Activated CD4-positive, alpha-beta memory T cell treated with anti-CD3 and anti-CD28 coated beads, Interleukin-2, amount 10 ng/mL, durations not matched to agents 7 days and 5 days (primary cell): ENCODE results near the gene QPCT. TPM values are rescaled to one million over a fixed set of nuclear protein-coding genes. Genes with fewer than 3 reads are reported as not detected.

Experiments
- CTCF ChIA-PET: fragments of 350-600 bp; sonication (Branson Sonifier 250); formaldehyde crosslinking; loops from one replicate; lab custom pipeline; 2021; ENCODE audit warnings: antibody characterized with exemption, inconsistent platforms; lab: Charles Lee
- POLR2A ChIA-PET: fragments of 350-600 bp; sonication (Branson Sonifier 250); formaldehyde crosslinking; loops from one replicate; lab custom pipeline; 2021; ENCODE audit warnings: antibody characterized with exemption; lab: Charles Lee
- DNase-seq: peaks from one replicate; pipeline ENCODE4 v3.0.0-alpha.2; 2020
- H3K27ac Mint-ChIP-seq: one replicate; pipeline ENCODE4 v1.8.0; 2021; ENCODE audit warnings: mild to moderate bottlenecking, mixed read lengths
- H3K27me3 Mint-ChIP-seq: one replicate; pipeline ENCODE4 v1.8.0; 2021; ENCODE audit warnings: mixed read lengths
- H3K36me3 Mint-ChIP-seq: one replicate; pipeline ENCODE4 v1.8.0; 2021; ENCODE audit warnings: low read depth, mixed read lengths
- H3K4me1 Mint-ChIP-seq: one replicate; pipeline ENCODE4 v1.8.0; 2021; ENCODE audit warnings: mixed read lengths
- H3K4me3 Mint-ChIP-seq: one replicate; pipeline ENCODE4 v1.8.0; 2021; ENCODE audit warnings: mild to moderate bottlenecking, mixed read lengths
- H3K9me3 Mint-ChIP-seq: one replicate; pipeline ENCODE4 v1.8.0; 2021; ENCODE audit warnings: mixed read lengths
- total RNA-seq, 2 experiments: library from RNA; stranded (reverse); gene quantifications; one replicate each; pipeline ENCODE4 v1.2.3, GENCODE V29; 2021

QPCT gene
- total RNA-seq, 2 experiments from 2014 or later = not detected

DNA sequence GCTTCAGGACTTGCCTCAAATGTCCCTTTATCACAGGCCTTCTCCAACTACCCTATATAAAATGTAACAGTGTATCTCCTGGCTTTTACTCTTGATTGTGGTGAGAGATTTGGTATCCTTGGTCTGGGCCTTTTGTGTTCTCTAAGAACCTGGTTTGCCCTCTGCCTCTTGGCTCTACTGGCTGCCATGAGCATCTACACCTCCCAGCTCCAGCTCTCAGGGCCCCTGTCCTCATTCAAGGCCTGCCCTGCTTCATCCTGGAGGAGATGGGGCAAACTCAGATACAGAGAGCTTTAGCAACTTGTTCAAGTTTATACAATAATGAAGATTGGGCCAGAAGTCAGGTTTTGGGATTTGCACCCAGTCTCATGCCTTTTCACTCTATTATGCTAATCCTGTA is 45.0 kb downstream of the QPCT start:
- no peak overlapping the region for H3K27ac Mint-ChIP-seq
- POLR2A ChIA-PET = interaction anchor here (0.7 to 2.2 kb wide), 5 partner anchors 12 to 688 kb away, joined by 3 to 9 read pairs (median 4); partner anchors contain the start of genes CEBPZ and NDUFAF7
- H3K36me3 Mint-ChIP-seq = no peaks in the 10 kb centered on the region
- no peak overlapping the region for H3K4me3 Mint-ChIP-seq
- H3K27me3 Mint-ChIP-seq = no peaks in the 10 kb centered on the region
- DNase-seq = no peak
- CTCF ChIA-PET = interaction anchor here (1.0 to 2.8 kb wide), 5 partner anchors 13 to 501 kb away, joined by 4 to 17 read pairs (median 6); no protein-coding TSS in a partner anchor
- H3K4me1 Mint-ChIP-seq = no peaks in the 10 kb centered on the region
- H3K9me3 Mint-ChIP-seq = no peaks in the 10 kb centered on the region

DNA sequence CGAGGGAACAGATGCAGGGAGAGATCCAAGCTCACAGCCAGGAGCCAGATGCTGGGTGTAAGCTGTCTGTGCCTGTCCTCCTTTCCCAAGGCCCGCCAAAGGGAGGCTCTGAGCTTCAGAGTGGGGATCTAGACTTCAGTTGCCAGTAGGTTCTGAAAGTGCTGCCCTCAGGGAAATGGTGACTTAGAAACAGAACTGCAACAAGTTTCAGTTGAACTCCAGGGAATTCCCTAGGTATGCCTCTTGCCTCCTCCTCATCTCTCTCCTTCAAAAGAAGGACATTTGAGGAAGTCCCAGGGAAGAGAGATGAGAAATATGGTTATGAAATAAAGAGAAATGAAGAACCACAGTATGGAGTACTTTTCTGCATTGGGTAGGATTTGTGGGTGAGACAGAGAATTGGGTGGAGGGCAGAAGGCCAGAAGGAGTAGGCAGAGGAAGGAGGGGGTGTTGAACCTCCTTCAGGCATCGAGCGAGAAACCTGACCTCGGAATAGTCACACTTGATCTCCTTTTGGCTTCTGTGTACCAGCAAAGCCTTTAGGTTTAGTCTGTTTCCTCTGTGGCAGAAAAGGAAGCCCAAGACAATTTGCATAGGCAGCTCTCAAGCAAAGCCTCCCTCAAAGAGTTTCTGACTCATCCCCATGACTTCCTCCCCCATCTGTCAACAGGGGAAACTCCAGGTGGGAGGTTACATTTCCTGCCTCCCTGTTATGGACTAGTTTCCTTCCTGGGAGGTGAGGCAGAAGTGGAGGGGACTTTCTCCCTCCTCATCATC is 45.7 kb downstream of the QPCT start:
- H3K4me3 Mint-ChIP-seq = no peak overlapping the region

DNA sequence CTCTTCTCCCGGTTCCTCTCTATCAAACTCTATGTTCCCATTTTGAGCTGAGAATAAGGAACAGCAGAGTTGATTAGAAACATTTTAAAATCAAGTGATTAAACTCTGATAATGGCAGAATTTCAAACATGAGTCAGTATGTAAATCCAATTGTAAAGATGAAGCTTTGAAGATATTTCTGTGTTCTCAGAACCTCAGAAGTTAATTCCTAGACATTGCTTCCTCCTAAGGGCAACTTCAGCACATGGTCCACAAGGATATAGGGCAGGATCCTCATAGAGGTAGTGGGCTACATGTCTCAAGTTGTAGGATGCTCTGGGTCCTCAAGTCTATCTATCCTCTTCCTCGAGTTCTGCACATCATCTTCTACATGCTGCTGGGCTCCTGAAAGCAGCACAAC is 46.3 kb downstream of the QPCT start:
- DNase-seq = no peak
- ChIA-PET CTCF (interaction anchor here (0.6 to 2.8 kb wide), 10 partner anchors 13 to 504 kb away, joined by 3 to 17 read pairs (median 4); no protein-coding TSS in a partner anchor), POLR2A (interaction anchor here (1.0 to 2.2 kb wide), 7 partner anchors 13 to 534 kb away, joined by 3 to 9 read pairs (median 4); partner anchors contain the start of gene RMDN2)
- no peaks in the 10 kb centered on the region for H3K9me3 Mint-ChIP-seq
- H3K27me3 Mint-ChIP-seq = peaks cover under 1% of the 10 kb centered on the region
- peak overlapping the region; percentile 75 for H3K27ac Mint-ChIP-seq
- no peak overlapping the region for H3K4me3 Mint-ChIP-seq
- H3K4me1 Mint-ChIP-seq = peaks cover under 1% of the 10 kb centered on the region
- no peaks in the 10 kb centered on the region for H3K36me3 Mint-ChIP-seq

More for the DNA sequence above, 45.7 kb downstream of the QPCT start:
- ChIA-PET POLR2A (interaction anchor here (0.7 to 2.2 kb wide), 10 partner anchors 13 to 687 kb away, joined by 3 to 9 read pairs (median 4); partner anchors contain the start of genes CEBPZ, NDUFAF7 and RMDN2), CTCF (interaction anchor here (0.9 to 2.8 kb wide), 10 partner anchors 14 to 501 kb away, joined by 3 to 17 read pairs (median 4); no protein-coding TSS in a partner anchor)
- Mint-ChIP-seq H3K27ac (peak overlapping the region; percentile 75), H3K27me3 (no peaks in the 10 kb centered on the region), H3K9me3 (no peaks in the 10 kb centered on the region), H3K36me3 (no peaks in the 10 kb centered on the region), H3K4me1 (no peaks in the 10 kb centered on the region)
- DNase-seq = peak; percentile 69

DNA sequence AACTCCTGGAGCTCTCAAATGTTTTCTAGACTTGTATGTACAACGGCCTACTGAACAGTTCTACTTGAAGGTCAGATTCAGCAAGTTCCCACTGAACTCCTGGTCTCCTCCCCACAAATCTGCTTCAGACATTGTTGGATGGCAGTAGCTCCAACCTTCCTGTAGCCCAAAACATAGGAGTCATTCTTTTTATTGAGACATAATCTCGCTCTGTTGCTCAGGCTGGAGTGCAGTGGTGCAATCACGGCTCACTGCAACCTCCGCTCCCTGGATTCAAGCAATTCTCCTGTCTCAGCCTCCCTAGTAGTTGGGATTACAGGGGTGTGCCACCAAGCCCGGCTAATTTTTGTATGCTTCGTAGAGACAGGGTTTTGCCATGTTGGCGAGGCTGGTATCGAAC is 47.3 kb downstream of the QPCT start:
- no peaks in the 10 kb centered on the region for H3K9me3 Mint-ChIP-seq
- POLR2A ChIA-PET = interaction anchor here (1.0 to 1.8 kb wide), 3 partner anchors 13 to 480 kb away, joined by 3 to 6 read pairs (median 4); no protein-coding TSS in a partner anchor
- H3K27ac Mint-ChIP-seq = no peak overlapping the region
- CTCF ChIA-PET = interaction anchor here (0.6 to 2.8 kb wide), 6 partner anchors 15 to 503 kb away, joined by 3 to 17 read pairs (median 4); no protein-coding TSS in a partner anchor
- no peak for DNase-seq
- no peaks in the 10 kb centered on the region for H3K36me3 Mint-ChIP-seq
- H3K27me3 Mint-ChIP-seq = peaks cover 2% of the 10 kb centered on the region
- H3K4me3 Mint-ChIP-seq = no peak overlapping the region
- H3K4me1 Mint-ChIP-seq = peaks cover 1% of the 10 kb centered on the region

DNA sequence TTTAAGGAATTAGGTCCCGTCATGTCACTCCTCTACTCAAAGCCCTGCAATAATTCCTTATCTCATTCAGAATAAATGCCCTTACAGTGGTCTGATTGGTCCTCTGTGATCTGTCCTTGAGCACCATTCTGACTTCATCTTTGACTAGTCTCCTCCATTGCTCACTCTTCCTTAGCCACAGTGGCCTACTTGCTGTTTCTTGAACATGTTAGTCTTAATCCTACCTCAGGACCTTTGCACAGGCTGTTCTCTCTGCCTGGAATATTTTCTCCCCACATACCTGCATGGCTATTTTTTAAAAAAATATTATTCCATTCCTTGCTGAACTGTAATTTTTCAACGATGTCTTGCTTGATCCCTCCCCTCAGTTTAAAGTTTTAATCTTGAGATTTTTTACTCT is 48.0 kb downstream of the QPCT start:
- H3K9me3 Mint-ChIP-seq = no peaks in the 10 kb centered on the region
- peaks cover 1% of the 10 kb centered on the region for H3K4me1 Mint-ChIP-seq
- no peaks in the 10 kb centered on the region for H3K36me3 Mint-ChIP-seq
- DNase-seq = no peak
- peaks cover 2% of the 10 kb centered on the region for H3K27me3 Mint-ChIP-seq
- ChIA-PET POLR2A (no interaction called here), CTCF (interaction anchor here (1.0 kb wide), 1 partner anchor 9 kb away, joined by 3 read pairs; no protein-coding TSS in a partner anchor)
- H3K27ac Mint-ChIP-seq = no peak overlapping the region
- H3K4me3 Mint-ChIP-seq = no peak overlapping the region

DNA sequence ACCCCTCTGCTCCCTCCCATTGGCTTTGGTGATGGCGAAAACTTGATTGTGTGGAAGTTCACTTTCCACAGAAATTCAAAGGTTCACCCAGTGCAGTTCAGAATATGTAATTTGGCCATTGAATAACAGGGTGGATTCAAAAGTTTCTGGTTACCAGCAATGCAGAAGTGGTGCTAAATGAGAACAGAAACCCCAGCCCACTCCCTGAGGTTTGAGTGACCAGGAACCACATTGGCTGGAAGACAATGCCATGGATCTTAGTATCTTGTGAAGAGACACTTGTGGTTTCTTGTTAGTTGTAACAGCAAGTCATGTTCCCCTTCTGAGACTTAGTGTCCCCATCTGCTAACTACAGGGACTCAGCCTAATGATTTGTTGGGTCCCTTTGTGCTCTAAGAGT is 49.8 kb downstream of the QPCT start:
- no peak overlapping the region for H3K4me3 Mint-ChIP-seq
- H3K36me3 Mint-ChIP-seq = no peaks in the 10 kb centered on the region
- POLR2A ChIA-PET = interaction anchor here (0.9 kb wide), 1 partner anchor 278 kb away, joined by 3 read pairs; no protein-coding TSS in a partner anchor
- no peaks in the 10 kb centered on the region for H3K9me3 Mint-ChIP-seq
- DNase-seq = no peak
- CTCF ChIA-PET = interaction anchor here (10.8 kb wide), 1 partner anchor 482 kb away, joined by 201 read pairs; no protein-coding TSS in a partner anchor
- H3K27ac Mint-ChIP-seq = no peak overlapping the region
- peaks cover 3% of the 10 kb centered on the region for H3K27me3 Mint-ChIP-seq
- H3K4me1 Mint-ChIP-seq = peaks cover 1% of the 10 kb centered on the region

DNA sequence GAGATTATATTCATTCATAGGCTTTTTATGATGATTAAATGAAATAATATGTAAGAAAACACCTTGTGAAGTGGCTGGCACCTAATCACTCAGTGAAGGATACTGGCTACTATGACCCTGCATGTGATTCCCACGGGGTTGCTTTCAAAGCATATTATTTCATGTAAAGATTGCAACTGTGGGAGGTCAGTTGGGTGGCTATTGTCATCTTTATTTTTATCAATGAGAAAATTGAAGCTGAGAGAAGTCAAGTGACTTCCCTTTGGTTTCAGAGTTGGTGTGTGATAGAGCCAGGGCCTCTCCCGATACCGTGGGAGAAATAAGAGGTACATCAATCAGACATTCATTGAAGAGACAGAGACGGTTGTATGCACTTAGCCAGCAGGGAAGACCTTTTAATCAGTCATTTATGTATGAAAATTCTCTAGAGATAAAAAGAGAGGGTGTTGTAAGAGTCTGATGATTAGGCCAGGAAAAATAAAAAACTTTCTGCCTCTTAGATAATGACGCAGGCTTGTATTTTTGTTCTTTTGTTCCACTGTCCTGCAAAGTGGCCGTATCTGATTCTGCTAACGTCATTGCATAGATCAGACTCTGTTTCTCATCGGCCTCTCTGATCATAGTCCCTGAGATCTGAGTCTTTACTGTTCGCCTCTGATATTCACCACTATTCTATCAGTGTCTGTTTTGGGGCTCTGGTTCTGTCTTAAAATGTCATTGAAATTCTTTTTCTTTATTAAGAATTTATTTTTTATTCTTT is 50.5 kb downstream of the QPCT start:
- Mint-ChIP-seq H3K9me3 (no peaks in the 10 kb centered on the region), H3K27ac (no peak overlapping the region), H3K4me3 (no peak overlapping the region), H3K27me3 (peaks cover 3% of the 10 kb centered on the region), H3K4me1 (peaks cover 1% of the 10 kb centered on the region), H3K36me3 (no peaks in the 10 kb centered on the region)
- ChIA-PET CTCF (interaction anchor here (0.6 to 10.8 kb wide), 27 partner anchors 10 to 879 kb away, joined by 3 to 201 read pairs (median 5); partner anchors contain the start of gene CDC42EP3), POLR2A (interaction anchor here (0.6 kb wide), 1 partner anchor 188 kb away, joined by 4 read pairs; no protein-coding TSS in a partner anchor)
- no peak for DNase-seq

DNA sequence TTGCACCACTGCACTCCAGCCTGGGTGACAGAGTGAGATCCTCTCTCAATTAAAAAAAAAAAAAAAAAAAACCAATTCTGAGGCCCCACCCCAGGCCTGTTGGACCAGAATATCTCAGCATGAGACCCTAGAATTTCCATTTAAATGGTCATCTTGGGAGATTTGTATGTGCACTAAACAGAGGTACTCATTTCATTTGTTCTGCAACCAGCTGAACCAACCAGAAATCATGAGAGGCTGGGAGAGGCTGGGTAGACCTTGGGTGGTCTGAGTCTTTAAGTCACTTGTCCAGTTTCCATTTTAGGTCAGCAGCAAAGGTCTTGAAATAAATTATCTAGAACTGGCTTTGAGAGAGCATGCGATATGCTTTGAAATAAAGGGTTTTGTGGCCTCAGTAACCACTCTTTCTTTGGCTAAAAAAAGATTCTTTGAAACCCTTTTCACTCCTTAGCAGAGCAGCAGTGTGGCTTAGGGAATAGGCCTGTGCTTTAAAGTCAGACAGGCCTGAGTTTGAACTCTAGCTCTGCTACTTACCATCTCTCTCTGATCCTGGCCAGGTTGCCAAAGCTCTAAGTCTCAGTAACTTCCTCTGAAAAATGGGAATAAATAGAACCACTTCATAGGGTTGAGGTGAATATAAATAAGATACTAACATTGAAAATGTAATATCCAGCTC is 52.6 kb downstream of the QPCT start:
- Mint-ChIP-seq H3K27ac (no peak overlapping the region), H3K4me3 (no peak overlapping the region), H3K36me3 (no peaks in the 10 kb centered on the region), H3K4me1 (peaks cover 1% of the 10 kb centered on the region), H3K27me3 (peaks cover 4% of the 10 kb centered on the region), H3K9me3 (no peaks in the 10 kb centered on the region)
- DNase-seq = no peak
- ChIA-PET POLR2A (interaction anchor here (1.2 to 1.5 kb wide), 2 partner anchors 19 to 480 kb away, joined by 3 to 5 read pairs; no protein-coding TSS in a partner anchor), CTCF (interaction anchor here (0.6 to 10.8 kb wide), 34 partner anchors 8 to 877 kb away, joined by 3 to 201 read pairs (median 5); partner anchors contain the start of gene CDC42EP3)

DNA sequence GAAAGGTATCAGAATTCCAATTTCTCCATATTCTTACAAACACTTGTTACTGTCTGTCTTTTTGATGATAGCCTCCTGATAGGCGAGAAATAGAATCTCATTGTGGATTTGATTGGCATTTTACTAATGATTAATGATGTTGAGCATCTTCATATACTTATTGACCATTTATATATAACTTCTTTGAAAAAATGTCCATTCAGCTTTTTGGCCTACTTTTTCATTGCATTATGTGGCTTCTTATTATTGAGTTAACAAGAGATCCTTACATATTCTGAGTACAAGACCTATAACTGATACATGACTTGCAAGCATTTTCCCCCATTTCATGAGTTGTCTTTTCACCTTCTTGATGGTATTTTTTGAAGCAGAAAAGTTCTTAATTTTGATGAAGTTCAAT is 54.6 kb downstream of the QPCT start:
- Mint-ChIP-seq H3K4me3 (no peak overlapping the region), H3K36me3 (no peaks in the 10 kb centered on the region), H3K27ac (no peak overlapping the region), H3K9me3 (no peaks in the 10 kb centered on the region), H3K4me1 (peaks cover 1% of the 10 kb centered on the region), H3K27me3 (peaks cover 9% of the 10 kb centered on the region)
- ChIA-PET CTCF (interaction anchor here (1.0 to 10.8 kb wide), 3 partner anchors 10 to 478 kb away, joined by 4 to 201 read pairs (median 88); no protein-coding TSS in a partner anchor), POLR2A (no interaction called here)
- no peak for DNase-seq

DNA sequence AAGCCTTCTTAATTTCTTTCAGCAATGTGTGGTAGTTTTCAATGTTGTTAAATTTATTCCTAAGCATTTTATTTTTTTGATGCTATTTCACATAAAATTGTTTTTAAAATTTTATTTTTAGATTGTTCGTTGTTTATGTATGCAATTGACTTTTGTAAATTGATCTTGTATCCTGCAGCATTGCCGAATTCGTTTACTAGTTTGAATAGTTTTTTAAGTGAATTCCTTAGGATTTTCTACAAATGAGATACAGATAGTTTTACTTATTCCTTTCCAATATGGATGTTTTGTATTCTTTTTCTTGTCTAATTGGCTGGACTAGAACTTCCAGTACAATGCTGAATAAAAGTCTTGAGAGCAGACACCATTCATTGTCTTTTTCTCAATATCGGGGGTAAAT is 55.6 kb downstream of the QPCT start:
- H3K9me3 Mint-ChIP-seq = no peaks in the 10 kb centered on the region

DNA sequence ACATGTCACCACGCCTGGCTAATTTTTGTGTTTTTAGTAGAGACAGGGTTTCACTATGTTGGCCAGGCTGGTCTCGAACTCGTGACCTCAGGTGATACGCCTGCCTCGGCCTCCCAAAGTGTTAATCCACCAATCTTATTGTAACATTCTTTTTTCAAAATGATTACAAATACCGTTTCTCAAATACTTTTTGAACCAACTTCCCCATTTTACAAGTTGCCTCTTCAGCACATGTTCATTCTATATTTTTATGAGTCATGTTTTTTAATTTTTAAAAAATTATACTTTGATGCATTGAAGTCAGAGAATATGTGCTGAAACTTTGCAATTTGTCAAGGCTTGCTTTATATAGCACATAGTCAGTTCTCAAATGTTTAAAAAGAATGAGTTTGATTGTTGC is 58.2 kb downstream of the QPCT start:
- DNase-seq = no peak
- ChIA-PET POLR2A (no interaction called here), CTCF (interaction anchor here (10.8 kb wide), 1 partner anchor 474 kb away, joined by 201 read pairs; no protein-coding TSS in a partner anchor)
- Mint-ChIP-seq H3K9me3 (no peaks in the 10 kb centered on the region), H3K4me3 (no peak overlapping the region), H3K27me3 (peaks cover 11% of the 10 kb centered on the region), H3K36me3 (no peaks in the 10 kb centered on the region), H3K4me1 (no peaks in the 10 kb centered on the region), H3K27ac (no peak overlapping the region)

More for the DNA sequence above, 55.6 kb downstream of the QPCT start:
- DNase-seq = no peak
- no peak overlapping the region for H3K27ac Mint-ChIP-seq
- ChIA-PET CTCF (interaction anchor here (1.5 to 10.8 kb wide), 3 partner anchors 14 to 477 kb away, joined by 7 to 201 read pairs (median 11); no protein-coding TSS in a partner anchor), POLR2A (no interaction called here)
- H3K4me1 Mint-ChIP-seq = peaks cover 1% of the 10 kb centered on the region
- H3K36me3 Mint-ChIP-seq = no peaks in the 10 kb centered on the region
- H3K4me3 Mint-ChIP-seq = no peak overlapping the region
- peaks cover 12% of the 10 kb centered on the region for H3K27me3 Mint-ChIP-seq
